HG02870 (cell line): ENCODE data around the gene CYP1B1.
"Not testable (repeated sequence)": the region's sequence is repeated elsewhere in the genome, so short reads cannot be mapped to it uniquely, and the experiment has no call there.

ENCODE experiments used
- ATAC-seq: cut with Tn5 transposase; IDR thresholded peaks from one replicate; pipeline ENCODE4 v1.9.1; 2021; ENCODE audit warnings: mild to moderate bottlenecking, moderate library complexity; ENCODE audit not compliant: unreplicated experiment

CYP1B1 gene

DNA sequence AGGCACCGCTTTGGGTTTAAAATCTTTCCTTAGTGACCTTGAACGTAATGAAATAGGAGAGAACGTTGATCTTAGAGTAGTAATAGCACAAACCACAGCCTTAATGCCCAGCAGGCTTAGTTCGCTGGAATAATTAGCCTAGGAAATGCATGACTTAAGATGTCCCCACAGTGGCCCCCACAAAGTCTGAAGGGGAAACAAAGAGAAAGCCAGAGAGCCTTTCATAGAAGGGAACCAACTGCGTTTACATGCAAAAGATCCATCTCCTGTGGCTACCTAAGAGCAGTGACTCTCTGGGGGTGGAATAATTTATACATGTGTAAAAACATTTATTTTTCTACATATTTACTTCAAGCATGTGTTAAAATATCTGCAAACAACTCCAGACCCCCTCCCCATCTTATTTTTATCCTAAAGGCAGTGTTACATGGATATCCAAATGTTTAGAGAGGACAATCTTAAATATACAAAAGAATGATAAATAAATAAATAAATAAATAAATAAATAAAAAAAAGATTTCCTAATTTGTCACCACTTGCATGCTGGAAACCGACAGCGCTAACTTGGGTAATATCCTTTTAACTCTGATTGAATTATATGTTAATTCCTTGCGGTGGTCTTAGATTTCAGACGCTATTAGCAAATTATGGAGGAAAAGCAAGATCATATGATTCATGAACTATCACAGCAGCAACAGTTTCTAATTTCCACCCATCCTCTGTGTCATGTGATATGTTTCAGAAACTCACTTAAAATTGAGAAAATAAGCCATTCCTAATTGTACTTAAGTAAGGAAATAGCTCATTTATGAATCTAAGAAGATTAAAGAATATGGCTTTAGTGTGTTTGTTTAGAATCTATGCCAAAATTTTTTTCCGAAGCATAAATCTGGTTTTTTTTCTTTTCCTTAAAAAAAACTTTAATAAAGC is 23.4 kb upstream of the CYP1B1 start:
- no peak for ATAC-seq

DNA sequence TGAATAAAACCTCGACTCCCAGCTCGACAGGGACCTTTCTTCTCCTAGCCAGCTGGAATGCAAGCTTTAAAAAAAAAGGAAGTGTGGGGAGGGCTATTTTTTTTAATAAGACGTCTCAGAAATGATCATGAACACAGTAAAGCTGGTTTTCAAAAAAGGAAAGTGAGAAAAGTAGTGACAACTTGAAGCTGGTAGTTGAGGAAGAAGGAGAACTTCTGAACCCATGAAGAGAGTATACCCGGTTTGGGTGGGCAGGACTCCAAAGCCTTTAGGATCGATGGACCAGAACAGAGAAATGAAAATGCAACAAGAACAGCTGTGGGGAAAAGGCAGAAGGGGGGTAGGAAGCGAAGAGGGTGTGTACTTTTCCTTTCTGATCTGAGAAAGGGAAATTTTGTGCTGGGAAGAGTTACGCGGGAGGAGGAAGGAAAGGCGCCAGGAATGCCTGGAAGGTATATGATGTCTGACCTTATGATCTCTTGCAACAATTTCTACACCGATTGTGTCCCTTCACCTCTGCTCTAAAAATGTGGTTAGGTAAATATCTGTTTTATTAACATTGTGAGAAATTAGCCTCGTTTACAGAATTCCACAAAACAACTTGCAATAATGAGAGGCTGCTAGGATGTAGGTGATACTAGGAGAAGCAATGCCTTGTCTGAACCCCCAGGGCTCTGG is 22.6 kb upstream of the CYP1B1 start:
- no peak for ATAC-seq

DNA sequence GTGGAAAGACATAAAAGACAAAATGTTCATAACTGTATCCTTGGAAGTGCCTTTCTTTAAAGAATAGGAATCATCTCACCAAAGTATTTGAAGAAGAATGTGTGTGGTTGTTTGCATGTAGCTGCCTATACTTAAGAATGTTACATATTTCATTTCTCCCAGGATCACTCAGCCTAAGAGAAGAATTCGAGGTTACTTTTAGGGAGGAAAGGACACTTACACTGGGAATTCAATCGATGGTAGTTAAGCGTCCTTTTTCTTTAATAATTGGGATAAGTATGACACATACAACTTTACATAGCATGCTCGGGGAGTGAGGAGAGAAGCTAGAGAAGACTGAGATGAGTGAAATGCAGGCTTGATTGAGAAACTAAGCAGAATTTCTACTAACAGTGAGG is 22.0 kb upstream of the CYP1B1 start:
- ATAC-seq = no peak

DNA sequence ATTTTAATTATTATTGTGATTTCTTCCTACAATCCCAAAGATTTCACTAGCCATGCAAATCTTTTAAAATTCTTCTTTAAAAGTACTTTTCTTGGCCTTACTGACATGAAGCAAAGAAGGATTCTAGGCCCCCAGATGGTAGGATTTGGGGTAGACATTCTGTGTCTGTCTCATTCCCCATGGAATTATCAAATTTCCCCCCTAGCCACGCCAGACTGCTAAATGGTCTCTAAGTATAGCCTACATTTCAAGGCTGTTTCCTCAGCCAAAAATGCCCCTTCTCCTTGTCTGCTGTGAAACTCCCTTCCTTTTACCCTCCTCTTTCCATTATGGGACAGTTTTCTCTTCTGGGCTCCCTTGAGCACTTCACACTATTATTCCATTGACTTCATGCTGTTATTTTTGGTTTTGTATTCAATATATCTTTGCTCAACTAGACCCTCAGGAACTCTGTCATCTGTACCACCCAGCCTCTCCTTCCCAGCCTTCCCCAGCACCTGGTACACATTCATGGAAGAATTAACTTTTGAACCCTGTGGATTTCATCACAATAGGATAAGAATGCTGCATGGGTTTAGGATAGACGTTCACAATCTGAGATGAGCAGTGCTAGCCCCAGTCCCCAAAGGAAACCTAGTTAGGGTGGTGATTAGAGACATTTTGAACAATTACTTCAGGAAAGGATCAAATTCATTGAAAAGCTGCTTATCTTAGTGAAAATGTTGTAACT is 21.5 kb upstream of the CYP1B1 start:
- no peak for ATAC-seq

DNA sequence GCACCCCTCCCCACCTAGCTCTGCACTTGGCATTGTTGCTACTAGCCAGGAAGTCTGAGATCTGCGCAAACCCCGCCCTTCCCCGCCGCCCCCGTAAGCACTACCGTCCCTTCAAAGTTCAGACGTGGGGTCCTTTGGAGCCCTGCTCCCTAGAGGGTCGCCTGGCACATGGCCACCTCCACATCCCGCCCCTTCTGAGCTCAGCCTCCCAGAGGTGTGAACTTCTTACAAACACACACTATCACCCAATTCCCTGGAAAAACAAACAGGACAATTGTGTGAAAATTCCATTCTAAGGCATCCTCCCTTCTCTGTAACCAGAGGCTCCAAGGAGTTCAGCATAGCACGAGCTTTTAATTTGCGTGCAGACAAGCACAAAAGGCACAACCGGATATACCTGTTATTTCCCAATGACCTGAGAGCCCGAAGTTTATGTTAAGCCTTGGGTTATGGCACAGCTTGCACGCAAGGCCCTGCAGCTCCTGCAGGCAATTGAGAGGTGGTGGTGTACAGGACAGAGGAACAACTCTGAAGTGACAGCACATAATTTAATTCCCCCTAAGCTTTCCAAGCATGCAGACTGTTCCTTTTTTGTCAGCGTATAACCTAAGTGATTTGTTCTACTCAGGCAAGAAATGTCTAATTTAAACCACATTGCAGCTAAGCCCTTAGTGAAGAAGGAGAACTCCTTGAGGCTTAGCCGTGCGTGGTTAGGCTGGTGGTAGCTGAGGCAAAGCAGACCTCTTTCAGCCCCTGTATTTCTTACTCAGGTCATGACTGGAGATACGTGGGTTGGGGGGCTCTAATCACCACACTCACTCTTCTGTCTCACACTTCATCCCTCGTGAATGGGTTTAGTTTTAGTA is 20.3 kb upstream of the CYP1B1 start:
- ATAC-seq = peak; percentile 68

DNA sequence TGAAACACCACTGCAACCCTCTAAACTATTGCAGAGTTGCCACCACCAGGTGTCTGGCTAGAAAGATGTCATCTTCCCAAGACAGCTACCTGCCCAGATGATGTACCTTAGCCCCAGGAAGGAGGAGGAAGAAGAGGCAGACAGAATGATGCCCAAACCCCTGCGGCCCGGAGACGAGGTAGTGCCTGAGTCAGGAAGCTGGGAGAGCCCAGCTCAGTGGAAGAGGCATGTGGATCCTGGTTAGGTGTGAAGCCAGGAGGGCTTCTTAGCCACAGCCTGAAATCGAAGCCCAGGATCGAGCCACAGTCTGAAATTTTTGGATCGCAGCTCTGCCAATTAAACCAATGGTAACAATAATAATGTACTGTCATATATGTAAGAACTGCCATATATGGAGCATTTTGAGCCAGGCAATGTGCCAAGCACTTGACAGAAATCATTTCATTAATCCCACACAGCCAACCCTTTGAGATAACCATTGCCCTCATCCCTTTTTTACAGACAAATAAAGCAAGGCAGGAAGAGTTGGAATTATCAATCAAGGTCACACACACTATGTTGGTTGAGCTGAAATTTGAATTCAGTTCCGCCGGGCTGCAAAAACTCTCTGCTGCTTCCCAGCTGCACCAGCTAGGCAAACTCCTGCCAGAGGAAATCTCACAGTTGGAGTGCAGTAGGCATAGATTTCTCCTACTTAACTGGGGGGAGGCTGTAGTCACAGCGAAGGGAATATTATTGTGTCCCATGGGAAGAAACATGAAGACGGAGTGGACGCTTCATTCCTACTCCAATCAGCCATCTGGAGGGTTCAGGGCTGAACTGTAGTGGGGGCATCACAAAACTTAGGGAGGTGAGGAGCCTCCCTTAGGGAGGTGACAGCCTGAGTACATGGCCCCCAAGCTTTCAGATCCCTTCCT is 19.4 kb upstream of the CYP1B1 start:
- no peak for ATAC-seq

DNA sequence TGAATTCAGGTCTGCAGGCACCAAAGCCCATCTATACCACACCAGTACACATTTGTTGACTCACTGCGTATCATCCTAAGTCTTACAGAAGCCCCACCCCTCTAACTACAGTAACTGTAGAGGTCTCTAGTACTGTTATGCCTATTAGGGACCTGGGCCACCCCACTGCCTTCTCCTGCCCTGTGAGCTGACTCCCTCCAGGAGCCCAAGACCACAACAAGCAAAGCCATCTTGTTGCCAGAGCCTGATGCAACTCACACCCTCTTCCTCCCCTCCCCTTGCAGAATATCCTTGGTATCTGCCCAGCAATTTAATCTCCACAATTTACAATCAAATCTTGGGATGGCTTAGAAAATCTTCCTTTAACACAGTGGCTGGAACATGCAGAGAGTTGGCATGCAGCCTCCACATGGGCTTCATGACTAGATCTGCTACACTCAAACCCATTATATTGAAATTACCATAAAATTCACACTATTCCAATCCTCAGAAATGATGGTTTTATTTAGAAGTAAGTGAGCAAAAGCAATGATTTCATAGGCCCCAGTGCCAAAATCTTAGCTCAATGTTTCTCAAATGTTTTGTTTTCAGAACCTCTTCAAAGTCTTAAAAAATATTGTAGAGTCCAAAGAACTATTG is 17.7 kb upstream of the CYP1B1 start:
- ATAC-seq = no peak

DNA sequence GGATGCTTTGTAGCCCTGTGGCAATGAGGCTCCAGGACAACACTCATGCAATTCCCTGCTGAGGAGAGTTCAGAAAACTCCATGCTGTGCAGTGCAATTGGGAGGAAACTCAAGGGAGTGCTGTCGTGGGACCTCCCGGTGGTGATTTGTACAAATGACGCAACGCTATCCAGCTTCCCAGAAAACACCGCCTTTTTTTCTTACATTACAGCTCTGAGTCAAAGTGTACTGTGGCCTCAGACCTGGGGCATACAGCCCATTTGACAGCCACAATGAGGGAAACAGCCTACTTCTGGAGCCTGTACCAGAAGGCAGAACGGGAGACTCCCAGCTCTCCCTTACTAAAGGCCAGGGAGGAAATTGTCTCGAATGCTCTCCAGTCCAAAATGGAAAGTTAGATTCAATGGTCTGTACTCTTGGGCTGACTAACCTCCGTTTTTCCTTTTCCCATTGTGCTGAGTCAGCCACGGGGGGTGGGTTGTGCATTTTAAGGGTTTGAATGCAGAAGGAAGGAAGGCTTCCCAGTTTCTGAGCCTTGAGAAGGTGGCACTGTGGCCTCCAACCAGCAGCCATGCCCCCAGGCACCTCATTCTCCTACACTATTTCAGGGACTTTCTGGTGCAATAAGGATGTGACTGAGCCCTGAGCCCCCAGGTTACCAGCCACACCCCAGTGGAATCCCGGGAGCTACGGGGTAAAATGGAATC is 16.4 kb upstream of the CYP1B1 start:
- no peak for ATAC-seq

DNA sequence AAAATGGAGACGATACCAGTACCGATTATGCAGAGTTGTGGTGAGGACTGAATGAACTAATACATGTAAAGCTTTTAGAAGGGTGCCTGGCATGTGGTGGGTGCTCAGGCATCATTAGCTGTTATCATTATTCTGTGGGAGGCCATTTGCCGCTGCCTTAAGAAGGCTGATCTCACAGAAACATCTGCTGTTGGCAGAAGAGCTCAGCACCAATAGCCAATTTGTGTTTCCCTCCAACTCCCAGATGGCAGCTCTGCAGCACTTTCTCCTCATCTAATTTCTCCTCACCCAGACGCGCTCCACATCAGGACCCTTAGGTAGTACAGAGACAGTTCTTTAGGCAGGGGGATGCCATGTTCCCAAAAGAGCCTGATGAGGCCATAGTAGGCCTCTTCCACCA is 15.8 kb upstream of the CYP1B1 start:
- ATAC-seq = no peak

DNA sequence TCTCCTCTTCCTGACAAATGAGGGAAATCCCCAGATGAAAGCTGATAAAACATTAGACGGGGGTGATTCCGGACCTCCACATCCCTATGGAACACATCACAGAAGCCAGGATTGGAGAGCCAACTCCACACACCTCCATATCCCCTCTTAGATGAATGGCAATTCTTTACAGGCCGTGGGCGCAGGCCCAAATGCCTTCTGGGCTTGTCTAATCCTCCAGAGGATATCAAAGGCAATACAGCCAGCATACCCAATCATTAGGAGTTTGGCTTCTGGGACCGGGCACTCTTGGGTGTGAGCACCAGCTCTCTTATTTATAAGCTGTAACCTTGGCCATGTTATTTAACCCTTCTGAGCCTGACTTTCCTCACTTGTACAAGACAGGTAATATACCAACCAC is 15.0 kb upstream of the CYP1B1 start:
- no peak for ATAC-seq

DNA sequence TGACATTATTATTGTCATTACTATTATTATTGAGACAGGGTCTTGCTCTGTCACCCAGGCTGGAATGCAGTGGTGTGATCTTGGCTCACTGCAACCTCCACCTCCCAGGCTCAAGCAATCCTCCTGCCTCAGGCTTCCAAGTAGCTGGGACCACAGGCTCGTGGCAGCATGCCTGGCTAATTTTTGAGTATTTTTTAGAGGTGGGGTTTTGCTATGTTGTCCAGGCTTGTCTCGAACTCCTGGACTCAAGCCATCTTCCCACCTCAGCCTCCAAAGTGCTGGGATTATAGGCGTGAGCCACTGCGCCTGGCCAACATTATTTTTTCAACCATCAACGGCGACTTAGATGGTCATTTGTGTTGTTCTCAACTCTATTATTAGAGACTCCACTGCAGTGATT is 14.3 kb upstream of the CYP1B1 start:
- ATAC-seq = not testable (repeated sequence)

DNA sequence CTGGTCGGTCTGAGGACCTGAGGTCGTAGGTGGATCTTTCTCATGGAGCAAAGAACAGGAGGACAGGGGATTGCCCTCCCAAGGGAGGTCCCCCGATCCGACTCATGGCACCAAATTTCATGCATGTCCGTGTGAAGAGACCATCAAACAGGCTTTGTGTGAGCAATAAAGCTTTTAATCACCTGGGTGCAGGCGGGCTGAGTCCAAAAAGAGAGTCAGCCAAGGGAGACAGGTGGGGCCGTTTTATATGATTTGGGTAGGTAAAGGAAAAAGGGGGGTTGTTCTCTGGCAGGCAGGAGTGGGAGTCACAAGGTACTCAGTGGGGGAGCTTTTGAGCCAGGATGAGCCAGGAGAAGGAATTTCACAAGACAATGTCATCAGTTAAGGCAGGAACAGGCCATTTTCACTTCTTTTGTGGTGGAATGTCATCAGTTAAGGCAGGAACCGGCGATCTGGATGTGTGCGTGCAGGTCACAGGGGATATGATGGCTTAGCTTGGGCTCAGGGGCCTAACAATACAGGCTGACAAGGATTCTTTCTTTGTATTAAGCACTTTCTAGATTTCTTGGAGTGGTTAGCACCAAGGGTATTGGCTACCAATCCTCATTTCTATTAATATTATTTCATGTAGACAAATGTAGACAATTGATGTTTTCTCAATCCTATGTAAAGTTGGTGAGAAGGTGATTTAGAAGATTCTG is 10.2 kb upstream of the CYP1B1 start:
- ATAC-seq = not testable (repeated sequence)

DNA sequence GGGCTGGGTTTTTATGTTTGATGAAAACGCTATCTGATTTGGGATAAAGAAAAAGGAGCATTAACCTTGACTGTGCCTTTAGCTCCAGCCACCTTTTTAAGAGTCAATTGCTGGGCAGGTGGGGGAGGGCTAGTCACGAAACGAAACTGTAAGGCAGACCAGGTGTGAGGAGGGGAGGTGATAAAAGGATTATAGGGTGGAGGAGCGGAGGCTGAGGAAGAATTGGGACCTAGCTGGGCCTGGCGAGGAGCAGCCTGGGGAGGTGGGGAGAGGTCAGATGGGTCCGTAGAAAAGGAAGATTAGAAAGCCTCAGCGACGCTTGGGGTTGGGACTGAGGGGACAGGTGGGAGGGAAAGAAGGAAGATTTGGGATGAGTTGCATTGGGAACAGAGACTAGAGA is 8.6 kb upstream of the CYP1B1 start:
- ATAC-seq = not testable (repeated sequence)

DNA sequence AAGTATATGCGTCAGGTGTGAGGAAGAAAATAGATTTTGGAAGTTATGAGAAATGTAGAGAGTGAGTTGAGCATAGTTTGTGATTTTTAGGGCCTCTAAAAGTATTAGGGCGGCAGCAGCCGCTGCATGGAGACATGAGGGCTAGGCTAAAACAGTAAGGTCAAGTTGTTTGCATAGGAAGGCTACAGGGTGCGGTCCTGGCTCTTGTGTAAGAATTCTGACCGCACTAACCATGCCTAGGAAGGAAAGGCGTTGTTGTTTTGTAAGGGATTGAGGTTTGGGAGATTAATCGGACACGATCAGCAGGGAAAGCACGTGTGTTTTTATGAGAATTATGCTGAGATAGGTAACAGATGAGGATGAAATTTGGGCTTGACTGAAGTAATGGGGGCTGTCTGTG is 6.8 kb upstream of the CYP1B1 start:
- not testable (repeated sequence) for ATAC-seq

DNA sequence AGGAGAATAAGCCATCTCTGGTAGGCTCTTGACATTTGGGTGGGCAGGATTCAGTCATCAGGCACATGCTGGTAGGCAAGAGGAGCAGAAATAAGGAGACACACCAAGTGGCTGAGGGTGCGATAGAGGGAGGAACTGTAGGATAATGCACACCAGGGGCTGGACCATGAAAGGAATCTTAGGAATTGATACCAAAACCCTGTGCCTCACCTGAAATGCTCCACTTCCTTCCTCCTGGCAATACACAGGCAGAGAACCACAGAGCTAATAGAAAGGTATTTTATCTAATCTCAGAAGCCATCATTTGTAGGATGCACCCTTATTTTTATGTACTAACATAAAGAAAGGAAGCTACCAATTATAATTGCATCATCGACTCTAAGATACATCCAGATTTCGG is 4.4 kb upstream of the CYP1B1 start:
- ATAC-seq = no peak

DNA sequence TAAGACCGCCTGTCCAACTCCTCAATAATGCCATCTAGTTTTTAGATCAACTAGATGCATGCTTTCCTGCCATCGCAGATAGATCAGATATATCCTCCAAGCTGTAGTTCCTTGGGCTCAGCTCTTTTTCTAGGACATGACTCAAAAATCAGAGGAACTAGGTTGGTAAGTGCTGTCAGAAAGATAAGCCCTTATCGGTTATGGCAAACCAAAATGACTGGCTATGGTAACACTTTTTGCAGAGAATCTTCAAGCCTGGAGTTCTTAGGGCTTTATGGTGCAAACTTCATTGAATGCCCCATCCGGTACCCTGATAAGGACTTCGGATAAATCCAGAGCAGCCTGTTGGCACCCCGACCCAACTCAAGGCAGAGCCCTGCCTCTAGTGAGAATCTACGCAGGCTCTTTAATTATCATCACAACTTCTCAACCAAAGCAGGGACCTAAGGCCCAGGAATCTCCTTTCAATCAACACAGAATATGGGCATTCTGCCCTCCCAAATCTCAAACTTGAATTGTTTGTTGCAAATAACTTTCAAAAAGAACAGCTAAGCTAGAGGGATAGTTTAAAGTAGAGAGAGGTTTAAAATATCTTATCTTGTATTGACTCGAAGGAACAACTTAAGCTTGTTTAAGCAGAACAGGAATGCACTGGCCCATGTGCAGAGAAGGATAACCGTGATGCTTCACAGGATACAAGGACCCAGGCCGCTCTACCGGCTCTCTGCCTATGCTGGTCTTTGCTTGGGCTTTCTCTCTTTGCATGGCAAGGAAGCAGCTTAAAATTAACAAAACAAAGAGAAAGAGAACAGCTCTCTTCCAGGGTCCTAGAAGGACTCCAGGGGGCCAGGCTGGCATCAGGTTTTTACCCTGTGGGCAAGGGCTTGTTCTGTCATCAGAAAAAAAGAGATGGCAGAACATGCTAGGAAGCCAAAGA is 3.4 kb upstream of the CYP1B1 start:
- ATAC-seq = no peak

DNA sequence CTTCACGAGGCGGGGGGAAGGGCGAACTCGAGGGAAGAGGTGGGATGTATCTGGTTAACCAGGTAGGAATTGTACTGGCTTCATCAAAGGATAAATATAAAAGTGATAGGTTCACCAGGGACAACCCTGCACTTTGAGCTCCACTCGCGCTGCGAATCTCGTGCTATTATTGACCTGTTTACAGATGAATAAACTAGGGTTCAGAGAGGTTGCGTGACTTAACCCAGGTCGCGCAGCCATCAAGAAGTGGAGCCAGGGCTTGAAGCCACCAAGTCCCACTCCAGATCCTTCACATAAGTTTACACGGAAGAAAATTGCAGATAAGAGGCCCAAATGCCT is 1.4 kb upstream of the CYP1B1 start:
- no peak for ATAC-seq
